Naive B cell (primary cell): ENCODE results near the gene TBCC. TPM values are rescaled to one million over a fixed set of nuclear protein-coding genes. Genes with fewer than 3 reads are reported as not detected.
"Not testable (repeated sequence)": the region's sequence is repeated elsewhere in the genome, so short reads cannot be mapped to it uniquely, and the experiment has no call there.

Source experiments
- ATAC-seq, 2 donors: fragments of 150-1000 bp; cut with Tn5 transposase; 2 replicates each; pipeline ENCODE4 v1.10.0; 2021; ENCODE audit warnings: low read depth in 2 of 2, mild to moderate bottlenecking in 2 of 2, moderate library complexity in 2 of 2
- DNase-seq: peaks from one replicate; pipeline ENCODE4 v3.0.0; 2022
- H3K27ac Mint-ChIP-seq, 6 donors: one replicate each; pipeline ENCODE4 v1.8.0; 2020 to 2022; ENCODE audit warnings: mild to moderate bottlenecking in 6 of 6, mixed read lengths in 6 of 6, moderate library complexity in 5 of 6, inconsistent platforms in 2 of 6
- H3K27me3 Mint-ChIP-seq, 3 donors: one replicate each; pipeline ENCODE4 v1.8.0; 2021 to 2022; ENCODE audit warnings: mixed read lengths in 3 of 3, mild to moderate bottlenecking in 1 of 3
- H3K36me3 Mint-ChIP-seq, 2 donors: one replicate each; pipeline ENCODE4 v1.8.0; 2020 to 2022; ENCODE audit warnings: mixed read lengths in 2 of 2, inconsistent platforms in 1 of 2, mild to moderate bottlenecking in 1 of 2
- H3K4me1 Mint-ChIP-seq, 3 donors: one replicate each; pipeline ENCODE4 v1.8.0; 2020 to 2022; ENCODE audit warnings: mixed read lengths in 3 of 3, inconsistent platforms in 1 of 3, mild to moderate bottlenecking in 1 of 3, moderate library complexity in 1 of 3
- H3K4me3 Mint-ChIP-seq, 8 donors: one replicate each; pipeline ENCODE4 v1.8.0; 2020 to 2022; ENCODE audit warnings: mild to moderate bottlenecking in 8 of 8, mixed read lengths in 8 of 8, moderate library complexity in 8 of 8, inconsistent platforms in 2 of 8
- H3K9me3 Mint-ChIP-seq, 7 donors: one replicate each; pipeline ENCODE4 v1.8.0; 2020 to 2022; ENCODE audit warnings: mixed read lengths in 7 of 7, mild to moderate bottlenecking in 5 of 7, inconsistent platforms in 2 of 7, moderate library complexity in 1 of 7
- polyA plus RNA-seq, 6 donors: library from polyadenylated mRNA; unstranded; fragments of 300-500 nt; fragmentation: Illumina TruSeq; gene quantifications; one replicate each; pipeline ENCODE4 v1.2.3, GENCODE V29; 2021; ENCODE audit warnings: low read depth in 6 of 6

The TBCC gene
- polyA plus RNA-seq, 6 donors from 2014 or later, result 60.5 to 104 (median 71.8) TPM

DNA sequence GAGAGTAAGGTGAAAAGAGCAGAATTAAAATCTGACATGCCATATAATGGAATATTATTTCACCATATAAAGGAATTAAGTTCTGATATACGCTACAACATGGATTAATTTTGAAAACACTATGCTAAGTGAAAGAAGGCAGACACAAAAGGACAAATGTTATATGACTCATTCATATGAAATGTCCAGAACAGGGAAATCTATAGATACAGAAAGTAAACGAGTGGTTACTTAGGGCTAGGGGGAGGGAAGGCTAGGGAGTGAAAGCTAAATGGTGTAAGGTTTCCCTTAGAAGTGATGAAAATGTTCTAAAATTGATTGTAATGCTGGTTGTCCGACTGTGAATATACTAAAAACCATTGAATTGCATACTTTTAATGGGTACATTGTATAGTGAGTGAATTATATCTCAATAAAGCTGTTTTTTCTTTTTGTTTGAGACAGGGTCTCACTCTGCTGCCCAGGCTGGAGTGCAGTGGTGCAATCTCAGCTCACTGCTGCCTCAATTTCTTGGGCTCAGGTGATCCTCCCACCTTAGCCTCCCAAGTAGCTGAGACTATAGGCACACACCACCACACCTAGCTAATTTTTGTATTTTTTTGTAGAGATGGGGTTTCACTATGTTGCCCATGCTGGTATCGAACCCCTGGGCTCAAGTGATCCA, 31.7 kb downstream of the TBCC start:
- Mint-ChIP-seq H3K36me3 (peaks cover 3 to 7% of the 10 kb centered on the region in 2 donors), H3K27ac (no peak overlapping the region), H3K27me3 (peaks cover 0 to 9% (median 4%) of the 10 kb centered on the region in 3 donors), H3K4me1 (peaks cover 0 to 5% (median 0%) of the 10 kb centered on the region in 3 donors), H3K4me3 (no peak overlapping the region), H3K9me3 (peaks cover 0 to 7% (median 5%) of the 10 kb centered on the region in 7 donors)
- DNase-seq, result no peak
- no peak for ATAC-seq

GRCh38 chr6:42711930-42712329, 34.0 kb downstream of the TBCC start:
- DNase-seq (no peak), ATAC-seq (no peak)
- H3K36me3 Mint-ChIP-seq, result peaks cover 3 to 7% of the 10 kb centered on the region in 2 donors
- peaks cover 0 to 7% (median 5%) of the 10 kb centered on the region in 7 donors for H3K9me3 Mint-ChIP-seq
- H3K27me3 Mint-ChIP-seq, result peaks cover 0 to 15% (median 4%) of the 10 kb centered on the region in 3 donors
- no peak overlapping the region for H3K27ac Mint-ChIP-seq
- H3K4me1 Mint-ChIP-seq, result peaks cover 0 to 2% (median 0%) of the 10 kb centered on the region in 3 donors
- no peak overlapping the region for H3K4me3 Mint-ChIP-seq

- Mint-ChIP-seq H3K36me3 (peaks cover 3 to 7% of the 10 kb centered on the region in 2 donors), H3K27me3 (peaks cover 0 to 15% (median 4%) of the 10 kb centered on the region in 3 donors), H3K4me3 (no peak overlapping the region), H3K4me1 (peaks cover 0 to 2% (median 0%) of the 10 kb centered on the region in 3 donors), H3K27ac (no peak overlapping the region), H3K9me3 (peaks cover 0 to 7% (median 5%) of the 10 kb centered on the region in 7 donors)
- DNase-seq (no peak), ATAC-seq (no peak)
Measured at GRCh38 chr6:42710316-42710715, 35.6 kb downstream of the TBCC start.

GRCh38 chr6:42709871-42710270, 36.0 kb downstream of the TBCC start:
- Mint-ChIP-seq H3K4me3 (no peak overlapping the region), H3K36me3 (peaks cover 3 to 7% of the 10 kb centered on the region in 2 donors), H3K4me1 (peaks cover 0 to 2% (median 0%) of the 10 kb centered on the region in 3 donors), H3K9me3 (peaks cover 0 to 7% (median 5%) of the 10 kb centered on the region in 7 donors), H3K27ac (no peak overlapping the region), H3K27me3 (peaks cover 0 to 15% (median 4%) of the 10 kb centered on the region in 3 donors)
- DNase-seq (no peak), ATAC-seq (no peak)

GRCh38 chr6:42708096-42708495, 37.8 kb downstream of the TBCC start:
- Mint-ChIP-seq H3K27me3 (peaks cover 0 to 15% (median 0%) of the 10 kb centered on the region in 3 donors), H3K4me3 (no peak overlapping the region), H3K9me3 (peaks cover 0 to 7% (median 5%) of the 10 kb centered on the region in 7 donors), H3K36me3 (peaks cover 3 to 7% of the 10 kb centered on the region in 2 donors), H3K27ac (no peak overlapping the region), H3K4me1 (peaks cover 0 to 2% (median 0%) of the 10 kb centered on the region in 3 donors)
- DNase-seq (no peak), ATAC-seq (no peak)

GRCh38 chr6:42707595-42707994, 38.3 kb downstream of the TBCC start:
- no peak for ATAC-seq
- peak overlapping the region in 1 of 8 donors; percentile 44 for H3K4me3 Mint-ChIP-seq
- H3K36me3 Mint-ChIP-seq, result peaks cover 3 to 7% of the 10 kb centered on the region in 2 donors
- H3K9me3 Mint-ChIP-seq, result peaks cover 0 to 7% (median 5%) of the 10 kb centered on the region in 7 donors
- peaks cover 0 to 2% (median 0%) of the 10 kb centered on the region in 3 donors for H3K4me1 Mint-ChIP-seq
- H3K27me3 Mint-ChIP-seq, result peaks cover 0 to 15% (median 0%) of the 10 kb centered on the region in 3 donors
- DNase-seq, result no peak
- H3K27ac Mint-ChIP-seq, result no peak overlapping the region

DNA sequence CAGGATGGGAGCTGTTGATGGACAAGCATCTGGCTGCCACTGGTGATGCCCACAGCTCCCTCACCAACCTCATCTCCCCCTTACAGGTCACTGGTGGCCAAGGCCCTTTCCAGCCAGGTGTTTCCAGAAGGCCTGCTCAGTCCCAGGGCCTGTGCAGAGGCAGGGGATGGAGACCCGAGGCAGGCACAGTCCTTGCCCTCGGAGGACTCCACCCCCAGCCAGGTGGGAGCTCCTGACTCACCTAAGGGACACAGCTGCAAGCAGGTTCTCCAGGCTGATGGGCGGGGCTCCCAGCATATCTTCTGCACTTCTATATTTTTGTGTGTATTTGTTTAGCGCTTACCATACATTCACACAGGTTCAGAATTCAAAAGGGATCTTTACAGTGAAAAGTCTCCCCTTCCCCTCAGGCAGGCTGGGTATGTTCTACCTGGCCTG, 40.9 kb downstream of the TBCC start:
- DNase-seq (no peak), ATAC-seq (no peak)
- peaks cover 0 to 2% (median 0%) of the 10 kb centered on the region in 3 donors for H3K4me1 Mint-ChIP-seq
- no peak overlapping the region for H3K4me3 Mint-ChIP-seq
- H3K27ac Mint-ChIP-seq, result no peak overlapping the region
- H3K36me3 Mint-ChIP-seq, result no peaks in the 10 kb centered on the region
- H3K9me3 Mint-ChIP-seq, result no peaks in the 10 kb centered on the region
- H3K27me3 Mint-ChIP-seq, result peaks cover 0 to 6% (median 0%) of the 10 kb centered on the region in 3 donors

DNA sequence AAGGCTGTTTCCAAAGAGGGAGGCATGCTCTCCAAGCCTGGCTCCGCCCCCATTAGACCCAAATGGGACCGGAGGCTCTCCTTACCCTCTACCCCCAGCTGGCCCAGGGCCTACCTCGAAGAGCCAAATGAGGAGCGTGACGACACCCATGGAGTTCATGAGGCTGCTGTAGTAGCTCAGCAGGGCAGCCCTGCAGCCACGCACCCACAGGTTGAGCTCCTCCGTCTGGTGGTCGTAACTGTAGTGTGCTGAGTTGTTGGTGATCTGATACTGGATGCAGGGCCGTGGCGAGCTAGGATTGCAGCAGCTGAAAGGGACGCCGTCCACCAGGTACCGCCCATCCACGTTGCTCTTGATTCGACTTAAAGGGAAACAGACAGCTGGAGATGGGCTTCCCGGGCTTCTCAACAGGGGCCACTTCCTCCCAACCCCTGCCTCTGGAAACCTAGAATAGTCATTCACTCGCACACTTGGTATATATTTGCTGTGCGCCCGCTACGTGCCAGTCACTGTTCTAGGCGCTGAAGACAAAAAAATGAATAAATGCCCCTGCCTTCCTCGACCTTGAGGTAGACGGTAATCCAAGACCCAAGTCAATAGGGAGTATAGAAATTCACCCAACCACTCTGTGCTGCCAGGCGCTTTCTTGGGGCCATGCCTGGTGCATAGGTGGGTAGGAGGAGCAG, 41.5 kb downstream of the TBCC start:
- Mint-ChIP-seq H3K27ac (no peak overlapping the region), H3K4me3 (no peak overlapping the region), H3K27me3 (peaks cover 0 to 6% (median 0%) of the 10 kb centered on the region in 3 donors), H3K9me3 (no peaks in the 10 kb centered on the region), H3K36me3 (no peaks in the 10 kb centered on the region), H3K4me1 (peaks cover 0 to 2% (median 0%) of the 10 kb centered on the region in 3 donors)
- no peak for DNase-seq
- ATAC-seq, result no peak

- not testable (repeated sequence) for ATAC-seq, H3K4me1 Mint-ChIP-seq, DNase-seq, H3K36me3 Mint-ChIP-seq, H3K4me3 Mint-ChIP-seq, H3K27ac Mint-ChIP-seq, H3K9me3 Mint-ChIP-seq, H3K27me3 Mint-ChIP-seq
Measured at GRCh38 chr6:42702786-42703185, 43.1 kb downstream of the TBCC start.

GRCh38 chr6:42702200-42702599, 43.7 kb downstream of the TBCC start:
- no peak for ATAC-seq
- no peaks in the 10 kb centered on the region for H3K36me3 Mint-ChIP-seq

DNA sequence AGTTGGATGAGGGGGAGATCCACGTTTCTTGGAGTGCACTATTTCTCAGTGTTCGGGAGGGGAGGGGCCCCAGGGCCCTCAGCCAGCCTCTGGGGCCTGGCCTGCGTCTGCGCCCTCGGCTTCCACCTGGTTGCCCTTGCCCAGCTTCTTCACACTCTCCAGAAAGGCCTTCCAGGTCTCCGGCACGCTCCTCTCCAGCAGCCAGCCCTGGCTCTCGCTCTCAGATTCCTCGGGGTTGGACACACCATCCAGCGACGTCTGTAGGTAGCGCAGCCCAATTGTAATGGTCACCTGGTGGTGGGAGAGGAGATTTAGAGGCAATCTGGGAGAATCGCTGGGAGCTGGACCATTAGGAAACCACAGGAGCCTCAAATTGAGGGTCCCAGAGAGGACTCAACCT, 47.7 kb downstream of the TBCC start:
- Mint-ChIP-seq H3K36me3 (no peaks in the 10 kb centered on the region), H3K4me3 (no peak overlapping the region), H3K4me1 (peaks cover 6 to 9% (median 7%) of the 10 kb centered on the region in 3 donors), H3K9me3 (no peaks in the 10 kb centered on the region), H3K27ac (no peak overlapping the region), H3K27me3 (no peaks in the 10 kb centered on the region)
- DNase-seq (no peak), ATAC-seq (no peak)

More at GRCh38 chr6:42702200-42702599, 43.7 kb downstream of the TBCC start:
- H3K4me3 Mint-ChIP-seq, result no peak overlapping the region
- no peaks in the 10 kb centered on the region for H3K9me3 Mint-ChIP-seq
- H3K27me3 Mint-ChIP-seq, result no peaks in the 10 kb centered on the region
- H3K27ac Mint-ChIP-seq, result no peak overlapping the region
- DNase-seq, result no peak
- no peaks in the 10 kb centered on the region for H3K4me1 Mint-ChIP-seq

- Mint-ChIP-seq H3K27me3 (no peaks in the 10 kb centered on the region), H3K4me3 (peak overlapping the region in 1 of 8 donors; percentile 47), H3K27ac (no peak overlapping the region), H3K9me3 (no peaks in the 10 kb centered on the region), H3K36me3 (no peaks in the 10 kb centered on the region), H3K4me1 (peaks cover 6 to 9% (median 7%) of the 10 kb centered on the region in 3 donors)
- no peak for DNase-seq
- no peak for ATAC-seq
Measured at GRCh38 chr6:42697268-42697655, 48.6 kb downstream of the TBCC start.

- DNase-seq, result no peak
- no peaks in the 10 kb centered on the region for H3K36me3 Mint-ChIP-seq
- H3K27ac Mint-ChIP-seq, result no peak overlapping the region
- no peaks in the 10 kb centered on the region for H3K27me3 Mint-ChIP-seq
- H3K9me3 Mint-ChIP-seq, result no peaks in the 10 kb centered on the region
- H3K4me1 Mint-ChIP-seq, result peaks cover 6 to 9% (median 7%) of the 10 kb centered on the region in 3 donors
- peak overlapping the region in 1 of 8 donors; percentile 47 for H3K4me3 Mint-ChIP-seq
- ATAC-seq, result no peak
Measured at GRCh38 chr6:42696526-42697267, 49.2 kb downstream of the TBCC start.
